Type B pancreatic cell (in vitro differentiated cells): Measurements from ENCODE around the gene NSRP1. TPM values are rescaled to one million over a fixed set of nuclear protein-coding genes. Genes with fewer than 3 reads are reported as not detected.
"Not testable (repeated sequence)": the region's sequence is repeated elsewhere in the genome, so short reads cannot be mapped to it uniquely, and the experiment has no call there.

Experiments
- DNase-seq: peaks from one replicate; pipeline ENCODE4 v3.0.0; 2021; ENCODE audit warnings: mixed read lengths; ENCODE audit not compliant: unreplicated experiment; ENCODE audit errors: extremely low spot score
- H3K27ac Mint-ChIP-seq: 2 replicates; pipeline ENCODE4 v1.8.0; 2021; ENCODE audit warnings: mild to moderate bottlenecking, mixed read lengths
- H3K27me3 Mint-ChIP-seq: 2 replicates; pipeline ENCODE4 v1.8.0; 2021; ENCODE audit warnings: mixed read lengths
- H3K36me3 Mint-ChIP-seq: 2 replicates; pipeline ENCODE4 v1.8.0; 2021; ENCODE audit warnings: mixed read lengths
- H3K4me1 Mint-ChIP-seq: one replicate; pipeline ENCODE4 v1.8.0; 2021; ENCODE audit warnings: mixed read lengths; ENCODE audit not compliant: unreplicated experiment
- H3K4me3 Mint-ChIP-seq: 2 replicates; pipeline ENCODE4 v1.8.0; 2021; ENCODE audit warnings: mild to moderate bottlenecking, mixed read lengths
- H3K9me3 Mint-ChIP-seq: 2 replicates; pipeline ENCODE4 v1.8.0; 2021; ENCODE audit warnings: mixed read lengths
- CTCF ChIP-seq: fragments of 200-600 bp; sonication (generic); conservative IDR thresholded peaks from 2 replicates; pipeline ENCODE4 v1.5.0; 2021; ENCODE audit warnings: antibody characterized with exemption, mild to moderate bottlenecking
- total RNA-seq: library from RNA; stranded (reverse); gene quantifications from 2 replicates; pipeline ENCODE4 v1.2.1, GENCODE V29; 2021; ENCODE audit warnings: low replicate concordance

NSRP1 gene
- total RNA-seq, 1 donor from 2014 or later, result 31.6 TPM

GRCh38 chr17:30084788-30085187 is 31.8 kb upstream of the NSRP1 start:
- Mint-ChIP-seq H3K27ac (no peak overlapping the region), H3K4me1 (no peaks in the 10 kb centered on the region), H3K4me3 (no peak overlapping the region), H3K27me3 (peaks cover 23% of the 10 kb centered on the region), H3K9me3 (no peaks in the 10 kb centered on the region), H3K36me3 (no peaks in the 10 kb centered on the region)
- DNase-seq, result no peak
- no peak for TF ChIP-seq CTCF

- no peak overlapping the region for H3K27ac Mint-ChIP-seq
- H3K36me3 Mint-ChIP-seq, result no peaks in the 10 kb centered on the region
- no peaks in the 10 kb centered on the region for H3K9me3 Mint-ChIP-seq
- no peak for DNase-seq
- no peak for TF ChIP-seq CTCF
- H3K4me3 Mint-ChIP-seq, result no peak overlapping the region
- H3K4me1 Mint-ChIP-seq, result no peaks in the 10 kb centered on the region
- peaks cover 29% of the 10 kb centered on the region for H3K27me3 Mint-ChIP-seq
Measured at GRCh38 chr17:30086896-30087295, 29.7 kb upstream of the NSRP1 start.

GRCh38 chr17:30087431-30087830 is 29.2 kb upstream of the NSRP1 start:
- not testable (repeated sequence) for H3K9me3 Mint-ChIP-seq, DNase-seq, H3K27ac Mint-ChIP-seq, H3K36me3 Mint-ChIP-seq, H3K4me1 Mint-ChIP-seq, H3K4me3 Mint-ChIP-seq
- H3K27me3 Mint-ChIP-seq, result peaks cover 30% of the 10 kb centered on the region

- DNase-seq, result no peak
- Mint-ChIP-seq H3K27me3 (peaks cover 42% of the 10 kb centered on the region), H3K36me3 (no peaks in the 10 kb centered on the region), H3K4me1 (no peaks in the 10 kb centered on the region), H3K27ac (no peak overlapping the region), H3K4me3 (no peak overlapping the region), H3K9me3 (no peaks in the 10 kb centered on the region)
- TF ChIP-seq CTCF, result no peak
Measured at GRCh38 chr17:30091121-30091670, 25.4 kb upstream of the NSRP1 start.

- TF ChIP-seq CTCF, result no peak
- no peak for DNase-seq
- H3K27ac Mint-ChIP-seq, result no peak overlapping the region
- H3K27me3 Mint-ChIP-seq, result peaks cover 42% of the 10 kb centered on the region
- no peaks in the 10 kb centered on the region for H3K36me3 Mint-ChIP-seq
- H3K4me1 Mint-ChIP-seq, result no peaks in the 10 kb centered on the region
- no peaks in the 10 kb centered on the region for H3K9me3 Mint-ChIP-seq
- no peak overlapping the region for H3K4me3 Mint-ChIP-seq
Measured at GRCh38 chr17:30091771-30092170, 24.8 kb upstream of the NSRP1 start.

- Mint-ChIP-seq H3K36me3 (no peaks in the 10 kb centered on the region), H3K4me3 (no peak overlapping the region), H3K27ac (no peak overlapping the region), H3K27me3 (peaks cover 42% of the 10 kb centered on the region), H3K4me1 (no peaks in the 10 kb centered on the region), H3K9me3 (no peaks in the 10 kb centered on the region)
- TF ChIP-seq CTCF, result no peak
- DNase-seq, result no peak
Measured at GRCh38 chr17:30092886-30093285, 23.7 kb upstream of the NSRP1 start.
